OCI-LY7 (cell line): ENCODE data around the gene NDUFAF5. TPM values are rescaled to one million over a fixed set of nuclear protein-coding genes. Genes with fewer than 3 reads are reported as not detected.

Experiments
- BruUV-seq: library from RNA; stranded (reverse); fragments of 400-500 nt; replicated peaks from 2 replicates; lab custom pipeline; 2021; lab: Mats Ljungman, UMichigan
- CTCF ChIA-PET: fragments of 300-600 bp; sonication (Branson Sonifier 250); formaldehyde crosslinking; loops from one replicate; lab custom pipeline; 2022; ENCODE audit warnings: antibody characterized with exemption; ENCODE audit not compliant: unreplicated experiment; lab: Charles Lee
- POLR2A ChIA-PET: fragments of 300-600 bp; sonication (Branson Sonifier 250); formaldehyde crosslinking; loops from one replicate; lab custom pipeline; 2022; ENCODE audit warnings: antibody characterized with exemption; lab: Charles Lee
- DNase-seq: peaks from one replicate; pipeline ENCODE4 v3.0.0-alpha.2; 2015; ENCODE audit warnings: low spot score
- H2AFZ ChIP-seq: fragments of 200-600 bp; sonication (generic), shearing (Covaris generic); 2 replicates; pipeline ENCODE4 v1.6.1; 2014; ENCODE audit warnings: mild to moderate bottlenecking, antibody characterized with exemption, low read length, moderate library complexity
- H3K27ac ChIP-seq: fragments of 200-600 bp; sonication (generic); 2 replicates; pipeline ENCODE4 v1.5.1; 2014; ENCODE audit warnings: mixed run types, low read depth, mild to moderate bottlenecking, moderate library complexity, low read length, inconsistent platforms; ENCODE audit not compliant: poor library complexity, severe bottlenecking
- H3K36me3 ChIP-seq: fragments of 200-600 bp; sonication (generic); 2 replicates; pipeline ENCODE4 v1.6.1; 2014; ENCODE audit warnings: mild to moderate bottlenecking, antibody characterized with exemption, low read length, moderate library complexity, mixed read lengths; ENCODE audit not compliant: insufficient read depth
- H3K4me1 ChIP-seq: fragments of 200-600 bp; sonication (generic); 2 replicates; pipeline ENCODE4 v1.5.1; 2014; ENCODE audit warnings: mild to moderate bottlenecking, low read length; ENCODE audit not compliant: insufficient read depth, poor library complexity, severe bottlenecking
- H3K4me2 ChIP-seq: fragments of 200-600 bp; sonication (generic); 2 replicates; pipeline ENCODE4 v1.6.1; 2014; ENCODE audit warnings: mild to moderate bottlenecking, low read length
- H3K4me3 ChIP-seq: fragments of 200-600 bp; sonication (generic); 2 replicates; pipeline ENCODE4 v1.5.1; 2014; ENCODE audit warnings: mild to moderate bottlenecking, low read depth, low read length; ENCODE audit not compliant: poor library complexity, severe bottlenecking
- H3K79me2 ChIP-seq: fragments of 200-600 bp; sonication (generic); 2 replicates; pipeline ENCODE4 v1.6.1; 2016; ENCODE audit warnings: low read depth, mild to moderate bottlenecking, low read length, moderate library complexity, mixed read lengths; ENCODE audit not compliant: insufficient read depth
- H3K9me2 ChIP-seq: fragments of 200-600 bp; sonication (generic); 2 replicates; pipeline ENCODE4 v1.6.1; 2016; ENCODE audit warnings: mild to moderate bottlenecking, low read length, mixed read lengths; ENCODE audit not compliant: insufficient read depth
- H3K9me3 ChIP-seq: fragments of 200-600 bp; sonication (generic); 2 replicates; pipeline ENCODE4 v1.6.1; 2014; ENCODE audit warnings: mild to moderate bottlenecking, mixed run types, low read length, mixed read lengths
- H4K20me1 ChIP-seq: fragments of 200-600 bp; sonication (generic); 2 replicates; pipeline ENCODE4 v1.6.1; 2014; ENCODE audit warnings: mild to moderate bottlenecking, antibody characterized with exemption, low read length, moderate library complexity, mixed read lengths; ENCODE audit not compliant: insufficient read depth
- CTCF ChIP-seq: fragments of 200-600 bp; sonication (generic); conservative IDR thresholded peaks from 2 replicates; pipeline ENCODE4 v1.5.1; 2014; ENCODE audit warnings: mild to moderate bottlenecking, antibody characterized with exemption, low read length, moderate library complexity, mixed read lengths
- EZH2phosphoT487 ChIP-seq: fragments of 200-600 bp; sonication (generic); IDR thresholded peaks from 2 replicates; pipeline ENCODE4 v1.6.1; 2018; ENCODE audit warnings: low read depth, borderline replicate concordance, mild to moderate bottlenecking, mixed run types, antibody characterized with exemption, low read length, moderate library complexity, mixed read lengths
- intact Hi-C: fragments of 100-400 bp; cut with micrococcal nuclease; formaldehyde crosslinking; loops from one replicate; pipeline ENCODE4 v1.10.0; 2022; ENCODE audit not compliant: unreplicated experiment
- total RNA-seq, 2 experiments: library from RNA; depleted of rRNA in 1 of 2; stranded (reverse); fragments of >200 nt in 1 of 2; shearing (Covaris generic) in 1 of 2; gene quantifications; 2 replicates each; pipeline ENCODE4 v1.2.3, GENCODE V29; 2014 to 2022

NDUFAF5 gene
- total RNA-seq, 2 experiments from 2014 or later = 27.3 to 35.4 TPM

GRCh38 chr20:13814672-13815071 lies 29.8 kb downstream of the NDUFAF5 start:
- no peaks in the 10 kb centered on the region for H3K9me3 ChIP-seq
- TF ChIP-seq CTCF (no peak), EZH2phosphoT487 (no peak)
- POLR2A ChIA-PET = interaction anchor here (1.8 kb wide), 1 partner anchor 26 kb away, joined by 5 read pairs; no protein-coding TSS in a partner anchor
- no peaks in the 10 kb centered on the region for H4K20me1 ChIP-seq
- H3K4me3 ChIP-seq = no peak overlapping the region
- DNase-seq = no peak
- intact Hi-C loops = no loop called here
- H3K4me2 ChIP-seq = no peak overlapping the region
- CTCF ChIA-PET = no interaction called here
- H3K36me3 ChIP-seq = peaks cover 85% of the 10 kb centered on the region
- no TSS peak for BruUV-seq
- H3K27ac ChIP-seq = no peak overlapping the region
- no peaks in the 10 kb centered on the region for H3K79me2 ChIP-seq
- H3K9me2 ChIP-seq = no peaks in the 10 kb centered on the region
- no peak overlapping the region for H2AFZ ChIP-seq
- H3K4me1 ChIP-seq = no peaks in the 10 kb centered on the region

DNA sequence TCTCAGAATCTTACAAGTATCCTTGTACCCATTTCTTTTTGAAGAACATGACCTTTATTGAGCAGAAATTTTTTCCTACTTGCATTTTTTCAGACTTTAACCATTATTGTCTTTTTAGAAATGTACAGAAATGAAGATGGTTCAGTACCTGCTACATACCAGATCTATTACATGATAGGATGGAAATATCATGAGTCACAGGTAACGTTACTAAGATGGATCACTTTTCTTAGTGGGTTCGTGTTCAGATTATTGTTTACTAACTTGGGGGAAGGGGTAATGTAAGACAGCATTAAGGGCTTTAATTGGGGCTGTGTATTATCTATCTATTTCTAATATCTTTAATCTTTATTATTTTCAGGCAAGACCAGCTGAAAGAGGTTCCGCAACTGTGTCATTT lies 31.9 kb downstream of the NDUFAF5 start:
- Histone ChIP-seq H3K4me1 (no peaks in the 10 kb centered on the region), H3K4me3 (no peak overlapping the region), H3K36me3 (peaks cover 68% of the 10 kb centered on the region), H4K20me1 (no peaks in the 10 kb centered on the region), H3K9me2 (no peaks in the 10 kb centered on the region), H3K9me3 (no peaks in the 10 kb centered on the region), H2AFZ (no peak overlapping the region), H3K27ac (no peak overlapping the region), H3K4me2 (no peak overlapping the region), H3K79me2 (no peaks in the 10 kb centered on the region)
- no peak for DNase-seq
- CTCF ChIA-PET = no interaction called here
- intact Hi-C loops = no loop called here
- POLR2A ChIA-PET = interaction anchor here (1.0 to 1.4 kb wide), 2 partner anchors 13 to 32 kb away, joined by 3 to 4 read pairs; partner anchors contain the start of genes ESF1 and NDUFAF5
- no peak for TF ChIP-seq CTCF
- no peak for TF ChIP-seq EZH2phosphoT487
- no TSS peak for BruUV-seq

DNA sequence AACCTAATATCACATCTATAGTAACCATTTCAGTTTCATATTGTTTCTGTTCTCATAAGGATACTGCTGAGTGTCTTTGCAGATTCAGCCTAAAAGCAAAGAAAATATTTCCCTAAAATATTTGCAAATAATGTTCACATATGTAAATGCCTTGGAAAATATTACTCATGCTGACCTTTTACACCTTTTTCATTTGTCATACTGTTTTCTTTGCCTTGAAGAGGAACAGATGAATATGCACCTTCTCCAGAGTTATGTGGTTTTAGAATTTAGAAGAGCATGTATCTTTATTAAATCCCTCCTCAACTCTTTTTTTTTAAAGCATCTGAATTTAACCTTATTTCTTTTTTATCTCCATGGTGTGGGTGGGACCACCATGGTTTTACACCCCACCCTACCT lies 32.5 kb downstream of the NDUFAF5 start:
- Histone ChIP-seq H3K36me3 (peaks cover 63% of the 10 kb centered on the region), H3K4me3 (no peak overlapping the region), H2AFZ (no peak overlapping the region), H3K9me2 (no peaks in the 10 kb centered on the region), H3K4me2 (no peak overlapping the region), H4K20me1 (no peaks in the 10 kb centered on the region), H3K27ac (no peak overlapping the region), H3K4me1 (no peaks in the 10 kb centered on the region), H3K9me3 (no peaks in the 10 kb centered on the region), H3K79me2 (no peaks in the 10 kb centered on the region)
- no TSS peak for BruUV-seq
- no peak for TF ChIP-seq CTCF
- no peak for TF ChIP-seq EZH2phosphoT487
- POLR2A ChIA-PET = interaction anchor here (1.0 to 1.4 kb wide), 2 partner anchors 14 to 33 kb away, joined by 3 to 4 read pairs; partner anchors contain the start of genes ESF1 and NDUFAF5
- CTCF ChIA-PET = no interaction called here
- no peak for DNase-seq
- intact Hi-C loops = no loop called here
